Motor neuron (in vitro differentiated cells): ENCODE measurements around the gene ATP2C2. TPM values are rescaled to one million over a fixed set of nuclear protein-coding genes. Genes with fewer than 3 reads are reported as not detected.
A peak's percentile ranks its signal among the peaks of the same experiment; 100 is the strongest.
"Not testable (repeated sequence)": the region's sequence is repeated elsewhere in the genome, so short reads cannot be mapped to it uniquely, and the experiment has no call there.

Experiments used
- ATAC-seq, 8 experiments: fragments of 200-7000 bp; cut with Tn5 transposase; replicated peaks in 6 of 8; 2 replicates each; pipeline ENCODE4 v1.8.0; 2021; ENCODE audit warnings: mild to moderate bottlenecking in 8 of 8, moderate library complexity in 8 of 8
- H3K27ac ChIP-seq, 2 donors: fragments of 250-450 bp; sonication (Bioruptor Pico); 2 replicates each; pipeline ENCODE4 v1.9.0; 2021; ENCODE audit warnings: antibody characterized with exemption in 2 of 2, mild to moderate bottlenecking in 2 of 2, moderate library complexity in 1 of 2
- H3K4me1 ChIP-seq, 2 donors: fragments of 250-450 bp; sonication (Bioruptor Pico); replicated peaks in 1 of 2; 2 replicates each; pipeline ENCODE4 v1.6.1; 2021; ENCODE audit warnings: antibody characterized with exemption in 2 of 2, mild to moderate bottlenecking in 2 of 2, moderate library complexity in 1 of 2
- H3K4me3 ChIP-seq, 5 donors: fragments of 250-450 bp; sonication (Bioruptor Pico); 2 replicates each; pipeline ENCODE4 v1.9.0; 2021; ENCODE audit warnings: antibody characterized with exemption in 5 of 5, mild to moderate bottlenecking in 5 of 5, moderate library complexity in 4 of 5
- WGBS, 10 experiments: fragments of 450-650 bp; shearing (Covaris generic); methylation state at CpG; one replicate each; pipeline ENCODE4 v1.0.0; 2022; 5-methylcytosine and 5-hydroxymethylcytosine counted together
- in situ Hi-C, 9 experiments: fragments of 400-800 bp; cut with MboI; loops; one replicate each; pipeline ENCODE4 v1.15.0; 2021; ENCODE audit warnings: low sequenced_read_pairs in 9 of 9, low pct_unique_long_range_greater_than_20kb in 2 of 9; ENCODE audit not compliant: unreplicated experiment in 9 of 9
- total RNA-seq, 8 experiments: library from RNA; unstranded; fragments of 300-600 nt; gene quantifications; 2 replicates each; pipeline versions ENCODE4 v1.2.3 to v1.2.4, GENCODE V29; 2022

The ATP2C2 gene
- total RNA-seq, 8 experiments from 2014 or later = 0.61 to 2.6 (median 1.3) TPM

- H3K27ac ChIP-seq = no peak overlapping the region
- H3K4me1 ChIP-seq = peaks cover 14 to 21% of the 10 kb centered on the region in 2 donors
- 28 to 85% (median 60%) methylated on average over 1 to 7 of the region's 13 CpGs; no CpG with 5 or more reads in 5 of the 10 experiments for WGBS, 10 experiments
- ATAC-seq = peak in 5 of 8 experiments; percentile 27 to 76 (median 49)
- in situ Hi-C loops = no loop called here
- no peak overlapping the region for H3K4me3 ChIP-seq
These were observed 10.2 kb downstream of the ATP2C2 start for GRCh38 chr16:84378567-84378966.

- H3K27ac ChIP-seq = no peak overlapping the region
- no peak overlapping the region for H3K4me3 ChIP-seq
- in situ Hi-C loops = no loop called here
- ATAC-seq = peak in 4 of 8 experiments; percentile 6 to 48 (median 38)
- 23 to 100% (median 70%) methylated on average over 1 to 7 of the region's 11 CpGs; no CpG with 5 or more reads in 3 of the 10 experiments for whole genome bisulfite sequencing, 10 experiments
- H3K4me1 ChIP-seq = peaks cover 12 to 21% of the 10 kb centered on the region in 2 donors
These were observed 10.8 kb downstream of the ATP2C2 start for GRCh38 chr16:84379008-84379708.

GRCh38 chr16:84379709-84380362, 11.5 kb downstream of the ATP2C2 start:
- 0 to 92% (median 49%) methylated on average over 1 to 3 of the region's 3 CpGs; no CpG with 5 or more reads in 2 of the 10 experiments for WGBS, 10 experiments
- Histone ChIP-seq H3K4me3 (no peak overlapping the region), H3K27ac (no peak overlapping the region), H3K4me1 (peaks cover 9 to 17% of the 10 kb centered on the region in 2 donors)
- ATAC-seq = peak in 3 of 8 experiments; percentile 75 to 89 (median 83)
- in situ Hi-C loops = no loop called here

GRCh38 chr16:84380405-84380804, 12.1 kb downstream of the ATP2C2 start:
- in situ Hi-C loops = no loop called here
- no peak for ATAC-seq
- peaks cover 9 to 17% of the 10 kb centered on the region in 2 donors for H3K4me1 ChIP-seq
- no peak overlapping the region for H3K27ac ChIP-seq
- H3K4me3 ChIP-seq = no peak overlapping the region
- 25 to 95% (median 81%) methylated on average over 1 to 7 of the region's 8 CpGs; no CpG with 5 or more reads in 2 of the 10 experiments for WGBS, 10 experiments

- Histone ChIP-seq H3K27ac (no peak overlapping the region), H3K4me3 (no peak overlapping the region), H3K4me1 (peaks cover 9 to 17% of the 10 kb centered on the region in 2 donors)
- no peak for ATAC-seq
- WGBS, 10 experiments = 57 to 100% (median 92%) methylated on average over 1 to 4 of the region's 4 CpGs; no CpG with 5 or more reads in 5 of the 10 experiments
- in situ Hi-C loops = no loop called here
These were observed 14.1 kb downstream of the ATP2C2 start for GRCh38 chr16:84382396-84382795.

- no peak overlapping the region for H3K27ac ChIP-seq
- in situ Hi-C loops = no loop called here
- H3K4me3 ChIP-seq = no peak overlapping the region
- WGBS, 10 experiments = 50 to 100% (median 89%) methylated on average over 1 to 6 of the region's 7 CpGs; no CpG with 5 or more reads in 3 of the 10 experiments
- no peak for ATAC-seq
- peaks cover 8 to 12% of the 10 kb centered on the region in 2 donors for H3K4me1 ChIP-seq
These were observed 14.8 kb downstream of the ATP2C2 start for GRCh38 chr16:84383106-84383505.

- Histone ChIP-seq H3K4me1 (peaks cover 0 to 4% of the 10 kb centered on the region in 2 donors), H3K4me3 (no peak overlapping the region), H3K27ac (no peak overlapping the region)
- 22 to 100% (median 83%) methylated on average over 1 to 3 of the region's 3 CpGs; no CpG with 5 or more reads in 2 of the 10 experiments for WGBS, 10 experiments
- no peak for ATAC-seq
- in situ Hi-C loops = no loop called here
These were observed 17.7 kb downstream of the ATP2C2 start for GRCh38 chr16:84386047-84386446.

GRCh38 chr16:84387021-84387420, 18.7 kb downstream of the ATP2C2 start:
- no peak overlapping the region for H3K27ac ChIP-seq
- in situ Hi-C loops = no loop called here
- ATAC-seq = no peak
- peaks cover 0 to 4% of the 10 kb centered on the region in 2 donors for H3K4me1 ChIP-seq
- H3K4me3 ChIP-seq = no peak overlapping the region
- 93 to 100% (median 100%) methylated on average over 1 to 7 of the region's 11 CpGs; no CpG with 5 or more reads in 6 of the 10 experiments for WGBS, 10 experiments

- peak in 3 of 8 experiments; percentile 53 to 64 (median 56) for ATAC-seq
These were observed 21.9 kb downstream of the ATP2C2 start for GRCh38 chr16:84390131-84390785.

GRCh38 chr16:84391151-84392030, 23.1 kb downstream of the ATP2C2 start:
- 8 to 93% (median 81%) methylated on average over 4 to 16 of the region's 20 CpGs for WGBS, 10 experiments
- no peak overlapping the region for H3K4me3 ChIP-seq
- ATAC-seq = peak in 2 of 8 experiments; percentile 37 to 46
- peaks cover 0 to 4% of the 10 kb centered on the region in 2 donors for H3K4me1 ChIP-seq
- H3K27ac ChIP-seq = no peak overlapping the region
- in situ Hi-C loops = no loop called here

More at GRCh38 chr16:84390131-84390785, 21.9 kb downstream of the ATP2C2 start:
- H3K4me1 ChIP-seq = peaks cover 0 to 4% of the 10 kb centered on the region in 2 donors
- 49 to 93% (median 78%) methylated on average over 1 to 15 of the region's 30 CpGs; no CpG with 5 or more reads in 4 of the 10 experiments for WGBS, 10 experiments
- in situ Hi-C loops = no loop called here
- no peak overlapping the region for H3K4me3 ChIP-seq
- no peak overlapping the region for H3K27ac ChIP-seq

GRCh38 chr16:84392031-84392360, 23.7 kb downstream of the ATP2C2 start:
- peaks cover 0 to 4% of the 10 kb centered on the region in 2 donors for H3K4me1 ChIP-seq
- no peak overlapping the region for H3K27ac ChIP-seq
- no peak for ATAC-seq
- H3K4me3 ChIP-seq = no peak overlapping the region
- in situ Hi-C loops = no loop called here

GRCh38 chr16:84396082-84396481, 27.7 kb downstream of the ATP2C2 start:
- in situ Hi-C loops, H3K27ac ChIP-seq, ATAC-seq, H3K4me1 ChIP-seq, H3K4me3 ChIP-seq: not testable (repeated sequence)
- 33 to 98% (median 80%) methylated on average over 1 to 6 of the region's 10 CpGs; no CpG with 5 or more reads in 5 of the 10 experiments for WGBS, 10 experiments
